Osteocyte (in vitro differentiated cells): ENCODE results near the gene SEMA3B. TPM values are rescaled to one million over a fixed set of nuclear protein-coding genes. Genes with fewer than 3 reads are reported as not detected.

Source experiments
- DNase-seq: peaks from one replicate; pipeline ENCODE4 v3.0.0; 2021; ENCODE audit warnings: mixed read lengths; ENCODE audit not compliant: unreplicated experiment; ENCODE audit errors: extremely low spot score
- H3K27ac Mint-ChIP-seq: one replicate; pipeline ENCODE4 v1.8.0; 2021; ENCODE audit warnings: mild to moderate bottlenecking, mixed read lengths; ENCODE audit not compliant: unreplicated experiment
- H3K27me3 Mint-ChIP-seq: one replicate; pipeline ENCODE4 v1.8.0; 2021; ENCODE audit warnings: mixed read lengths; ENCODE audit not compliant: unreplicated experiment
- H3K36me3 Mint-ChIP-seq: one replicate; pipeline ENCODE4 v1.8.0; 2021; ENCODE audit warnings: mixed read lengths; ENCODE audit not compliant: unreplicated experiment
- H3K4me1 Mint-ChIP-seq: one replicate; pipeline ENCODE4 v1.8.0; 2021; ENCODE audit warnings: mixed read lengths; ENCODE audit not compliant: unreplicated experiment
- H3K4me3 Mint-ChIP-seq: one replicate; pipeline ENCODE4 v1.8.0; 2021; ENCODE audit warnings: mild to moderate bottlenecking, moderate library complexity, mixed read lengths; ENCODE audit not compliant: unreplicated experiment
- H3K9me3 Mint-ChIP-seq: one replicate; pipeline ENCODE4 v1.8.0; 2021; ENCODE audit warnings: mixed read lengths; ENCODE audit not compliant: unreplicated experiment
- CTCF ChIP-seq: fragments of 200-600 bp; sonication (generic); IDR thresholded peaks from 2 replicates; pipeline ENCODE4 v1.5.0; 2021; ENCODE audit warnings: antibody characterized with exemption, mild to moderate bottlenecking, moderate library complexity
- total RNA-seq: library from RNA; stranded (reverse); gene quantifications from 2 replicates; pipeline ENCODE4 v1.2.1, GENCODE V29; 2021

The SEMA3B gene
- total RNA-seq, 1 donor from 2014 or later, result 8.1 TPM

GRCh38 chr3:50267280-50267913, 1.6 kb upstream of the SEMA3B start:
- no peaks in the 10 kb centered on the region for H3K27me3 Mint-ChIP-seq
- no peak for DNase-seq
- peaks cover 73% of the 10 kb centered on the region for H3K4me1 Mint-ChIP-seq
- peak overlapping the region; percentile 51 for H3K4me3 Mint-ChIP-seq
- no peak for TF ChIP-seq CTCF
- H3K9me3 Mint-ChIP-seq, result no peaks in the 10 kb centered on the region
- H3K27ac Mint-ChIP-seq, result peak overlapping the region; percentile 57
- no peaks in the 10 kb centered on the region for H3K36me3 Mint-ChIP-seq

- H3K4me3 Mint-ChIP-seq, result no peak overlapping the region
These were observed 671 bp upstream of the SEMA3B start for GRCh38 chr3:50268276-50268675.

GRCh38 chr3:50269460-50269859, 513 bp downstream of the SEMA3B start:
- Mint-ChIP-seq H3K27me3 (peaks cover 4% of the 10 kb centered on the region), H3K4me3 (no peak overlapping the region), H3K9me3 (no peaks in the 10 kb centered on the region), H3K4me1 (peaks cover 60% of the 10 kb centered on the region), H3K27ac (peak overlapping the region; percentile 14), H3K36me3 (no peaks in the 10 kb centered on the region)
- TF ChIP-seq CTCF, result no peak
- no peak for DNase-seq

More at GRCh38 chr3:50268276-50268675, 671 bp upstream of the SEMA3B start:
- Mint-ChIP-seq H3K4me1 (peaks cover 67% of the 10 kb centered on the region), H3K36me3 (no peaks in the 10 kb centered on the region), H3K27ac (peak overlapping the region; percentile 47), H3K9me3 (no peaks in the 10 kb centered on the region), H3K27me3 (no peaks in the 10 kb centered on the region)
- DNase-seq, result no peak
- TF ChIP-seq CTCF, result no peak

GRCh38 chr3:50269977-50270413, 1.0 kb downstream of the SEMA3B start:
- DNase-seq, result no peak
- H3K27ac Mint-ChIP-seq, result peak overlapping the region; percentile 69
- H3K27me3 Mint-ChIP-seq, result peaks cover 9% of the 10 kb centered on the region
- H3K4me3 Mint-ChIP-seq, result no peak overlapping the region
- peaks cover 58% of the 10 kb centered on the region for H3K4me1 Mint-ChIP-seq
- no peaks in the 10 kb centered on the region for H3K36me3 Mint-ChIP-seq
- H3K9me3 Mint-ChIP-seq, result no peaks in the 10 kb centered on the region
- no peak for TF ChIP-seq CTCF

- Mint-ChIP-seq H3K4me3 (no peak overlapping the region), H3K27ac (peak overlapping the region; percentile 69), H3K36me3 (no peaks in the 10 kb centered on the region), H3K9me3 (no peaks in the 10 kb centered on the region), H3K27me3 (peaks cover 12% of the 10 kb centered on the region), H3K4me1 (peaks cover 59% of the 10 kb centered on the region)
- DNase-seq, result no peak
- TF ChIP-seq CTCF, result no peak
These were observed 1.7 kb downstream of the SEMA3B start for GRCh38 chr3:50270422-50271224.
